Subcutaneous abdominal adipose tissue (tissue), 5 donors: ENCODE results near the gene PGR.

Source experiments
- H3K27ac ChIP-seq: one replicate; pipeline ENCODE4 v1.7.0; 2013; ENCODE audit warnings: low read depth, mild to moderate bottlenecking, inconsistent platforms, low read length, moderate library complexity
- H3K27me3 ChIP-seq, 5 donors: one replicate each; pipeline ENCODE4 v1.7.0; 2013; ENCODE audit warnings: low read length in 5 of 5, inconsistent platforms in 1 of 5; ENCODE audit not compliant: control insufficient read depth in 5 of 5, insufficient read depth in 4 of 5
- H3K36me3 ChIP-seq, 5 donors: one replicate each; pipeline ENCODE4 v1.7.0; 2013; ENCODE audit warnings: low read length in 5 of 5; ENCODE audit not compliant: control insufficient read depth in 5 of 5, insufficient read depth in 5 of 5
- H3K4me1 ChIP-seq, 5 donors: one replicate each; pipeline ENCODE4 v1.7.0; 2013; ENCODE audit warnings: low read length in 5 of 5, mild to moderate bottlenecking in 3 of 5, moderate library complexity in 1 of 5; ENCODE audit not compliant: control insufficient read depth in 5 of 5, insufficient read depth in 5 of 5
- H3K4me3 ChIP-seq, 5 donors: one replicate each; pipeline ENCODE4 v1.7.0; 2013; ENCODE audit warnings: low read length in 5 of 5, low read depth in 1 of 5
- H3K9ac ChIP-seq, 5 donors: one replicate each; pipeline ENCODE4 v1.7.0; 2013; ENCODE audit warnings: low read length in 5 of 5, mild to moderate bottlenecking in 4 of 5, moderate library complexity in 3 of 5
- H3K9me3 ChIP-seq, 5 donors: one replicate each; pipeline ENCODE4 v1.7.0; 2013; ENCODE audit warnings: low read length in 5 of 5; ENCODE audit not compliant: control insufficient read depth in 5 of 5
- donor health status: healthy.
- donor health status: healthy.
- donor health status: healthy.
- donor health status: healthy.
- donor health status: healthy.

Gene PGR

GRCh38 chr11:101129203-101129943, at the start of gene PGR:
Gene PGR (minus strand): TSS chr11:101129813. CDS start chr11:101129070, 743 bp downstream.
- H3K27me3 ChIP-seq = peaks cover 0 to 17% (median 5%) of the 10 kb centered on the region in 5 donors
- peaks cover 0 to 31% (median 26%) of the 10 kb centered on the region in 5 donors for H3K4me1 ChIP-seq
- no peaks in the 10 kb centered on the region for H3K36me3 ChIP-seq
- H3K27ac ChIP-seq = no peak within 1 kb of the TSS
- H3K4me3 ChIP-seq = peak within 1 kb of the TSS; percentile 79 to 88 (median 85)
- no peaks in the 10 kb centered on the region for H3K9me3 ChIP-seq
- H3K9ac ChIP-seq = peak within 1 kb of the TSS in 3 of 5 donors; percentile 24 to 68 (median 30)

GRCh38 chr11:101176381-101176780, 46.8 kb upstream of the PGR start:
- Histone ChIP-seq H3K4me1 (no peaks in the 10 kb centered on the region), H3K9me3 (no peaks in the 10 kb centered on the region), H3K4me3 (no peak overlapping the region), H3K27me3 (no peaks in the 10 kb centered on the region), H3K9ac (no peak overlapping the region), H3K27ac (no peak overlapping the region), H3K36me3 (peaks cover 0 to 4% (median 0%) of the 10 kb centered on the region in 5 donors)

DNA sequence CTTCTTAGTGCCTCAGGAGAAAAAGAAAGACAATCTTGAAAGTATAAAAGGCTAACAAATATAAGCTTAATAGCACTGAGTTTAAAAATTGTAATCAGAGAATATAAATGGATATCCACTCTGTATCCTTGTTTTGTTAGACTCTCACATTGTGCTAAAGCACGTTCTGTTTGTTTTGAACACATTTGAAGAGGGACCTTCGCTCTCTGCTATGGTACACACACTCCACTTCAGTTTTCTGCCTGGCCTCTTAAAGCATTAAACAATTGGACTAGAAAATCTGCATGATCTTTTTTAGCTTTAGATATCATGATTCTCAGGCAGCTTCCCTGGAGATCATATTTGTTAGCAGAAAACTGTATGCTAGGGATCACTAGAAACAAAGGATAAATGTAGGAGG, 40.3 kb upstream of the PGR start:
- H3K4me3 ChIP-seq = no peak overlapping the region
- H3K27ac ChIP-seq = no peak overlapping the region
- H3K27me3 ChIP-seq = no peaks in the 10 kb centered on the region
- H3K9me3 ChIP-seq = no peaks in the 10 kb centered on the region
- H3K36me3 ChIP-seq = peaks cover 0 to 4% (median 0%) of the 10 kb centered on the region in 5 donors
- no peak overlapping the region for H3K9ac ChIP-seq
- H3K4me1 ChIP-seq = no peaks in the 10 kb centered on the region

- Histone ChIP-seq H3K9me3 (no peaks in the 10 kb centered on the region), H3K9ac (no peak overlapping the region), H3K27ac (no peak overlapping the region)
These were observed 36.4 kb upstream of the PGR start for GRCh38 chr11:101166038-101166437.

GRCh38 chr11:101158119-101158518, 28.5 kb upstream of the PGR start:
- Histone ChIP-seq H3K4me3 (no peak overlapping the region), H3K27ac (no peak overlapping the region), H3K4me1 (no peaks in the 10 kb centered on the region), H3K9me3 (peaks cover 0 to 13% (median 9%) of the 10 kb centered on the region in 5 donors), H3K36me3 (peaks cover 0 to 3% (median 0%) of the 10 kb centered on the region in 5 donors), H3K9ac (no peak overlapping the region), H3K27me3 (no peaks in the 10 kb centered on the region)

More at GRCh38 chr11:101166038-101166437, 36.4 kb upstream of the PGR start:
- no peaks in the 10 kb centered on the region for H3K36me3 ChIP-seq
- no peak overlapping the region for H3K4me3 ChIP-seq
- H3K27me3 ChIP-seq = no peaks in the 10 kb centered on the region
- no peaks in the 10 kb centered on the region for H3K4me1 ChIP-seq

- no peak overlapping the region for H3K9ac ChIP-seq
- no peak overlapping the region for H3K4me3 ChIP-seq
- no peaks in the 10 kb centered on the region for H3K4me1 ChIP-seq
- no peak overlapping the region for H3K27ac ChIP-seq
- no peaks in the 10 kb centered on the region for H3K27me3 ChIP-seq
- H3K9me3 ChIP-seq = no peaks in the 10 kb centered on the region
- H3K36me3 ChIP-seq = no peaks in the 10 kb centered on the region
These were observed 8.8 kb upstream of the PGR start for GRCh38 chr11:101138245-101138930.

GRCh38 chr11:101133190-101133589, 3.6 kb upstream of the PGR start:
- Histone ChIP-seq H3K4me1 (peaks cover 0 to 16% (median 15%) of the 10 kb centered on the region in 5 donors), H3K9me3 (no peaks in the 10 kb centered on the region), H3K36me3 (no peaks in the 10 kb centered on the region), H3K9ac (no peak overlapping the region), H3K27me3 (peaks cover 0 to 11% (median 5%) of the 10 kb centered on the region in 5 donors), H3K4me3 (no peak overlapping the region), H3K27ac (no peak overlapping the region)

GRCh38 chr11:101128571-101129202, 926 bp downstream of the PGR start:
- H3K4me3 ChIP-seq = peak overlapping the region; percentile 55 to 88 (median 79)
- peak overlapping the region in 1 of 5 donors; percentile 68 for H3K9ac ChIP-seq
- no peaks in the 10 kb centered on the region for H3K9me3 ChIP-seq
- H3K36me3 ChIP-seq = no peaks in the 10 kb centered on the region
- no peak overlapping the region for H3K27ac ChIP-seq
- peaks cover 0 to 31% (median 26%) of the 10 kb centered on the region in 5 donors for H3K4me1 ChIP-seq
- H3K27me3 ChIP-seq = peaks cover 0 to 17% (median 5%) of the 10 kb centered on the region in 5 donors

GRCh38 chr11:101127699-101128570, 1.7 kb downstream of the PGR start:
- H3K4me1 ChIP-seq = peaks cover 0 to 31% (median 26%) of the 10 kb centered on the region in 5 donors
- no peaks in the 10 kb centered on the region for H3K36me3 ChIP-seq
- H3K27ac ChIP-seq = no peak overlapping the region
- H3K9me3 ChIP-seq = no peaks in the 10 kb centered on the region
- H3K9ac ChIP-seq = peak overlapping the region in 4 of 5 donors; percentile 43 to 68 (median 63)
- H3K27me3 ChIP-seq = peaks cover 0 to 17% (median 5%) of the 10 kb centered on the region in 5 donors
- peak overlapping the region in 4 of 5 donors; percentile 79 to 88 (median 83) for H3K4me3 ChIP-seq
